Activated CD4-positive, CD25-positive, alpha-beta regulatory T cell treated with anti-CD3 and anti-CD28 coated beads, Interleukin-2, amount 50 U/mL, for 16 hours (primary cell): ENCODE measurements around the gene MAP3K6.

Experiments used
- DNase-seq: peaks from one replicate; pipeline ENCODE4 v3.0.0-alpha.2; 2020; ENCODE audit warnings: low read depth, low spot score

MAP3K6 gene

GRCh38 chr1:27333717-27334279 is 33.0 kb downstream of the MAP3K6 start:
- no peak for DNase-seq

GRCh38 chr1:27332536-27333281 is 34.1 kb downstream of the MAP3K6 start:
- DNase-seq: no peak

GRCh38 chr1:27331922-27332321 is 34.8 kb downstream of the MAP3K6 start:
- no peak for DNase-seq

- DNase-seq: no peak
Measured at GRCh38 chr1:27331426-27331825, 35.3 kb downstream of the MAP3K6 start.

GRCh38 chr1:27330786-27331185 is 36.0 kb downstream of the MAP3K6 start:
- no peak for DNase-seq

GRCh38 chr1:27327964-27328363 is 38.8 kb downstream of the MAP3K6 start:
- DNase-seq: no peak

GRCh38 chr1:27325286-27325685 is 41.5 kb downstream of the MAP3K6 start:
- no peak for DNase-seq

GRCh38 chr1:27322569-27323240 is 44.1 kb downstream of the MAP3K6 start:
- DNase-seq: no peak

- DNase-seq: peak; percentile 93
Measured at GRCh38 chr1:27321813-27322568, 44.8 kb downstream of the MAP3K6 start, which contains the start of gene TMEM222. Gene TMEM222 (plus strand): TSS chr1:27322163. CDS start chr1:27322198, 35 bp downstream.

GRCh38 chr1:27318596-27318995 is 48.2 kb downstream of the MAP3K6 start:
- DNase-seq: no peak

GRCh38 chr1:27318136-27318535 is 48.6 kb downstream of the MAP3K6 start:
- DNase-seq: no peak

GRCh38 chr1:27316860-27317259 is 49.9 kb downstream of the MAP3K6 start:
- DNase-seq: no peak

- DNase-seq: no peak
Measured at GRCh38 chr1:27314737-27315136, 52.0 kb downstream of the MAP3K6 start.

- no peak for DNase-seq
Measured at GRCh38 chr1:27314169-27314568, 52.6 kb downstream of the MAP3K6 start.

GRCh38 chr1:27307874-27308598 is 58.7 kb downstream of the MAP3K6 start:
- DNase-seq: no peak

- DNase-seq: no peak
Measured at GRCh38 chr1:27306892-27307761, 59.6 kb downstream of the MAP3K6 start.

- no peak for DNase-seq
Measured at GRCh38 chr1:27306071-27306470, 60.7 kb downstream of the MAP3K6 start.
